Dermis blood vessel endothelial cell (primary cell): ENCODE results near the gene STAT1. TPM values are rescaled to one million over a fixed set of nuclear protein-coding genes. Genes with fewer than 3 reads are reported as not detected.

Experiments used
- DNase-seq: peaks from one replicate; pipeline ENCODE4 v3.0.0; 2010
- total RNA-seq: library from RNA; depleted of rRNA; stranded (reverse); fragments of >200 nt; gene quantifications from 2 replicates; pipeline ENCODE4 v1.2.3, GENCODE V29; 2014

STAT1 gene
- 68.6 and 120 TPM in 2 replicates for total RNA-seq

- DNase-seq = peak; percentile 95
Measured at GRCh38 chr2:191013932-191014652, at the start of gene STAT1. Gene STAT1 (minus strand): TSS chr2:191014171. CDS start chr2:191010003, 4,168 bp downstream.

- DNase-seq = no peak
Measured at GRCh38 chr2:191063584-191063983, 49.6 kb upstream of the STAT1 start.

- DNase-seq = no peak
Measured at GRCh38 chr2:191061381-191061980, 47.5 kb upstream of the STAT1 start.

GRCh38 chr2:191059308-191059707 lies 45.3 kb upstream of the STAT1 start:
- DNase-seq = no peak

GRCh38 chr2:191056228-191056627 lies 42.3 kb upstream of the STAT1 start:
- DNase-seq = no peak

GRCh38 chr2:191053256-191053655 lies 39.3 kb upstream of the STAT1 start:
- no peak for DNase-seq

GRCh38 chr2:191051825-191052778 lies 38.1 kb upstream of the STAT1 start:
- DNase-seq = peak; percentile 73

GRCh38 chr2:191051177-191051576 lies 37.2 kb upstream of the STAT1 start:
- no peak for DNase-seq

- no peak for DNase-seq
Measured at GRCh38 chr2:191050640-191050987, 36.6 kb upstream of the STAT1 start.

- DNase-seq = peak; percentile 18
Measured at GRCh38 chr2:191049728-191050639, 36.0 kb upstream of the STAT1 start.

GRCh38 chr2:191048073-191048472 lies 34.1 kb upstream of the STAT1 start:
- DNase-seq = no peak

- DNase-seq = no peak
Measured at GRCh38 chr2:191045141-191045540, 31.2 kb upstream of the STAT1 start.

- no peak for DNase-seq
Measured at GRCh38 chr2:191043438-191043837, 29.5 kb upstream of the STAT1 start.

GRCh38 chr2:191041418-191042161 lies 27.6 kb upstream of the STAT1 start:
- DNase-seq = no peak

- DNase-seq = no peak
Measured at GRCh38 chr2:191039616-191040015, 25.6 kb upstream of the STAT1 start.

- no peak for DNase-seq
Measured at GRCh38 chr2:191038741-191039140, 24.8 kb upstream of the STAT1 start.

- peak; percentile 56 for DNase-seq
Measured at GRCh38 chr2:191038241-191038725, 24.3 kb upstream of the STAT1 start.

GRCh38 chr2:191037351-191037750 lies 23.4 kb upstream of the STAT1 start:
- DNase-seq = no peak

GRCh38 chr2:191036363-191036762 lies 22.4 kb upstream of the STAT1 start:
- peak; percentile 43 for DNase-seq

- peak; percentile 34 for DNase-seq
Measured at GRCh38 chr2:191032588-191033429, 18.8 kb upstream of the STAT1 start.
